Frontal cortex (tissue), 4 donors: Measurements from ENCODE around the gene SOBP. TPM values are rescaled to one million over a fixed set of nuclear protein-coding genes. Genes with fewer than 3 reads are reported as not detected.

Experiments used
- DNase-seq, 2 donors: peaks; one replicate each; pipeline ENCODE4 v3.0.0; 2012; ENCODE audit warnings: low spot score in 2 of 2
- FAIRE-seq: peaks from 2 replicates; lab custom pipeline; 2012; peaks lifted over from hg19 to GRCh38; lab: Jason Lieb, UNC
- total RNA-seq: library from RNA; depleted of rRNA; stranded (reverse); fragments of >200 nt; gene quantifications from one replicate; pipeline ENCODE4 v1.2.3, GENCODE V29; 2014
- donor health status: control.
- donor health status: control.
- donor health status: control.

SOBP gene
- total RNA-seq, 1 donor from 2014 or later, result 42.4 TPM

DNA sequence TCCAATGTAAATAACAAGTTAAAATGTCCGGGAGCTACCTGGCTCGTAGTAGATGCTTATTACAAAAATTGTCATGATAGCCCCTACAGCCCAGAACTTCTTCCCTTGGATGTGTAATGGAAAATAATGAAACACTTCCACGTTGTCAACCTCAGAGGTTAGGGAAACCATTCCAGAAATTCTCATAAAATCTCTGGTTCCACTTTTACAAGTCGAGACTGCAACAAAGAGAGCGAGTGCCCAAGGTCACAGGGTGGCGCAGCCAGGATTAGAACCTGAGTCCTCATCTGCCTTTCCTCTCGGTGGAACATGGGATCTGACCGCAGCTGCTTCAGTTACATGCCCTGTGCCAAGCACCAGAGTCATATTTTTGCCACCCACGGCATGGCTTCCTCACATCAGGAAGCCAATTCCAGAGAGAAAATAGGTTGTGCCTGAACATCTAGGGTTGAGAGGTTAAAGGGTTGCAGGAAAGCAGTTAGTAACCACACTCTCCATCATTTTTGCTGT, 157.6 kb downstream of the SOBP start:
- DNase-seq (no peak), FAIRE-seq (no peak)

DNA sequence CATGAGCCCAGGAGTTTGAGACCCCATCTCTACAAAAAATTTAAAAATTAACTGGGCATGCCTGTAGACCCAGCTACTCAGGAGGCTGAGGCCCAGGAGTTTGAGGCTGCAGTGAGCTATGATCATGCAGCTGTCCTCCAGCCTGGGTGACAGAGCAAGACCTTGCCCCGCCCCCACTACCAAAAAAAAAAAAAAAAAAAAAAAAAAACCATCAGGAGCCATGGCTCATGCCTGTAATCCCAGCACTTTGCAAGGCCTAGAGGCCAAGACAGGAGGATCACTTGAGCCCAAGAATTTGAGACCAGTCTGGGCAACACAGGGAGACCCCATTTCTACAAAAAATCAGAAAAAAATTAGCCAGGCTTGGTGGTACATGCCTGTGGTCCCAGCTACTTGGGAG, 159.1 kb downstream of the SOBP start:
- FAIRE-seq, result no peak
- no peak for DNase-seq

DNA sequence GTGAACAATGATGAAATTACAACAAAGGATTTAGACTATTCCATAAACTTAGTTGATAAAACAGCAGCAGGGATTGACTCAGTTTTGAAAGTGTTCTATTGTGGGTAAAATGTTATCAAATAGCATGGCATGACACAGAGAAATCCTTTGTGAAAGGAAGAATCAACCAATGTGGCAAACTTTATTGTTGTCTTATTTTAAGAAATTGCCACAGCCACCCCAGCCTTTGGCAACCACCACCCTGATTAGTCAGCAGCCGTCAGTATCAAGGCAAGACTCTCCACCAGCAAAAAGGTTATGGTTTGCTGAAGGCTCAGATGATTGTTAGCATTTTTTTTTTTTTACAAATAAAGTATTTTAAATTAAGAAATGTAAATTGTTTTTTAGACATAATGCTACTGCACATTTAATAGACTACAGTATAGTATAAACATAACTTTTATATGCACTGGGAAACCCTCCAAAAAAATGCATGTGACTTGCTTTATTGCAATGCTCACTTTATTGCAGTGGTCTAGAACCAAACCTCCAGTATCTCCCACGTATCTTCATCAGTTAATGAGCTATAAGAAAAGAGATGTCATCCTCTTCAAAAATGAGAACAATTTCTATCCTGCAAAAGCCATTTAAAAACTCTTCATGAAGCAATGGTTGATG, 162.7 kb downstream of the SOBP start:
- FAIRE-seq (no peak), DNase-seq (no peak)

DNA sequence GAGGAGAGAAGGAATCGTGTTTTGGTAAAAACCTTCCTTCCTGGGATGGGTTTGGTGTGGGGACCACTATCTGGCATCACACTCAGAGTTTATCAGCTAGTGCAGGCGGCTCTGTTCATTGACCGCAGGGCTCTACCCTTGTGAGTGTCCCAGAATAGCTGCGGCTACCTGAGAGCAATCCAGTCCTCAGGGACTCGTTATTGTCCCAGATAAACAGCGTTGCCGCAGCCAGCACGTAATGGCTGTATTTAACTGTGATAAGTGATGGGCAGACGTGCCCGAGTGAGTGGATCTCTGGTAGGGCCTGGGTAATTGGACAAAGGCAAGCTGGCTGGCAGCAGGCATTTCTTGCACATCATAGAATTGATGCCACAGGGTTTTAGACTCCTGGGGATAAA, 163.3 kb downstream of the SOBP start:
- no peak for FAIRE-seq
- no peak for DNase-seq

DNA sequence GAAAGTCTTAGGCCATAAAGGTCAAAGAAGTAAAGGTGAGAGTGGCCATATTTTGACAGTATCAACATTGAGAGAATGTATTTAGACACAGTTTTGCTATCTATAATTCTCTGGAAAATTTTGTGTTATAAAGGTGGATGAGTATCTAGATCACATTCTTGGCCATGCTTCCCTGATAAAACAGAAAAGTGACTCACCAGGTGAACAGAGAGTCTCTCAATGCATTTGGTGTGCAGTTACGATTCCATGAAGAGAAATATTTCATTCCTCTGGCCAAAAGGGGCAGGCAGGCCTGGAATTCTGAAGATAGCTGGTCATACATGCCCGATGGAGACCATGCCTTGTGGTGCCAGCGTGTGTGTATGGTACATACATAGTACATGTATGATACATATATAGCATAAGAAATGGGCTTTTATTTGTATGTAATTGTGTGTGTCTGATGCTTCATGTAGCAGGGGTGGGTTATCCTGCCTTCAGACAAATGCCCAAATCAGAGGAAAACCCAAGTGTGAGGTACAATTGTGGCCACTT, 164.0 kb downstream of the SOBP start:
- DNase-seq (no peak), FAIRE-seq (no peak)

DNA sequence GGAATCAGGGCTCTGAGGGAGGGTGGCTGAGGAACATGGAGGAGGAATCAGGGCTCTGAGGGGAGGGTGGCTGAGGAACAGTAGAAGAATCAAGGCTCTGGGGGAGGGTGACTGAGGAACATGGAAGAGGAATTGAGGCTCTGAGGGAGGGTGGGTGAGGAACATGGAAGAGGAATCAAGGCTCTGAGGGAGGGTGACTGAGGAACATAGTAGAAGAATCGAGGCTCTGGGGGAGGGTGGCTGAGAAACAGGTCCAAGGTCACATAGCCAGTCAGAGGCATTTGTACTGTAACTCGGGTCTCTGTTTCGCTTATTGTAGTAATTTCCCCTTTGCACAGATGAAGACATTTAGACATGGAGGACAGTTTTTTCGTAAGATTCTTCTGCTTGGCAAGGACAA, 164.8 kb downstream of the SOBP start:
- no peak for FAIRE-seq
- no peak for DNase-seq

DNA sequence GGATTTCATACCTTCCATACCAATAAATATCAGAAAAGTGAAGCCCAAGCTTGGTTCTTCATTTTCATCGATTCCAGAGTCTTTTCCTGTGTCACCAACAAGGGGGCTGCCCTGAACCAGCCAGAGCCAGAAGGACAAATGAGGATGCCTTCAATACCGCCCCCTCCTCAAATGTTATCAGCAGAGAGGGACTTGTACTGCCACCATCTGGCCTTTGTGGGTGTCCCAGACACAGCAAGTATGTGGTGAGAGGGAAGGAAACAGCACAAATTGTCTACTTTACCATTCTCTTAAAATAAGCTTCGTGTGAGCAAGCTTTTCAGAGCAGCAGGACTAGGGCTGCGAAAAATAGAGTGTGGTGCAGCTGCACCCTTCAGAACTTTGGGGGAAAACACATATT, 165.3 kb downstream of the SOBP start:
- FAIRE-seq (no peak), DNase-seq (no peak)

DNA sequence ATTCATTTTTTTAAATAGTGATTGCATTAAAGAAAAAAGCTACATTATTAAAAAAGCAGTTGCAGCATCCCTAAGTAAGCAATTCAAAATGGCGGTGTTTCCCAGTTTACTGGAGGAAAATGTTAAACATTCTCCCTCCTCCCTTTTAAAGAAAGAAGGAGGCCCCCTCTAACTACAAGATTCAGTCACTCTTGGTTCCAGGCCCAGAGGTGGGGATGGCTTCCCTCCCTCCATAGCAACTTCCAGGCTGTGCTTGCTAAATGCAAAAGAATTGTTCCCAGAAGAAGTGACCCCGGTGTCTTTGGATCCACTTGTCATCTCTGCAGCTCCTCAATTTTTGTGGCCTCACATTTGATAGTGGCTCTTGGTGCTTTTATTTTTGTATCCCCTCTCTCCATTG, 165.9 kb downstream of the SOBP start:
- FAIRE-seq, result no peak
- DNase-seq, result no peak

DNA sequence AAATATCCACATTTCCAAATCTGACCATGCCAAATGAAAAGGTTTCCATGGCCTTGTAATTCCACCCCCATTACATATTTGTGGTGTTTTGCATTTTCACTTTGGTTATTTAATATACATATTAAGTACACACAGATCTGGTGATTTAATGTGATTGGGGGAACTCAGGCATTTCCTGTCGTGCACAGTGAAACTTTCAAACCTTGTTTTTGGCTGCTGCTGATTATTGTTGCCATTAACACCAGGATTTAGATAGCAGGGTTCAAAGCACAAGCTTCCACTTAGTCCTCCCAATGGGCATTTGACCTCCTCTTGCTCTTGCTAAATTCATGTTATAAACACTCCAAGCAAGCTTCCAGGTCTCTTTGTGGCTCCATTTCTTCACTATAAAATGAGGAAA, 166.5 kb downstream of the SOBP start:
- no peak for FAIRE-seq
- no peak for DNase-seq

DNA sequence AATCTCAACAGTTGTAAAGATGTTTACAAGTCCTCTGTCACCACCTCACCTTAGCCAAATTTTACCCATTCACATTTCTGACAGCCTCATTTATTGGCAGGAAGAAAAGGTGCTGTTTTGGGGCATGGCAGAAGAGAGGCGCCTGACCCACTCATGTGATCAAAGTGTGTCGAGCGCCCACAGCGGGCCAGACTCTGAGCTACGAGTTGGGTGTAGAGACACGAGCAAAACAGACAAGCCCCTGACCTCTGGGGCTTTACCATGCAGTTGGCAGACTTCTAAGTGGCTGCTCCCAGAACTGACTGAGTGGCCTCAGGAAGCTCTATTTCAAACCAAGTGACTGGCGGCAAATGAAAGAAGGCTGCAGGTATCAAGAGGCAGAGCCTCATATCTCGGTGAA, 167.0 kb downstream of the SOBP start:
- no peak for DNase-seq
- FAIRE-seq, result no peak

DNA sequence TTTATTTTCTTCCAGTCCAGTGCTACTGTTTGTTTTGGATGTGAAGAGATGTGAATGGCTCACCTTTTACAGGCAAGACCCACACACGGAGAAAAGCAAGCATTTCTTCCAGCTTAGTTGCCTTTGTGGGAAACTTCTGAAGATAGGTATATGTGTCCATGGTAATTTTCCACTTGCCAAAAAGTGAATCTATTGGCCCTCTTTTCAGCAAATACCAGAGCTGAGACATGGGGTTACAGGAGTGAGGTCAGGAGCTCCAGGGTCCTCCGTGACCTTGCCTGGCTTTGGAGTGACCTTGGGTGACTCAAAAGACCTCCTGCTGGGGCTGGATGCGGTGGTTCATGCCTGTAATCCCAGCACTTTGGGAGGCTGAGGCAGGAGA, 167.4 kb downstream of the SOBP start:
- DNase-seq (no peak), FAIRE-seq (no peak)

DNA sequence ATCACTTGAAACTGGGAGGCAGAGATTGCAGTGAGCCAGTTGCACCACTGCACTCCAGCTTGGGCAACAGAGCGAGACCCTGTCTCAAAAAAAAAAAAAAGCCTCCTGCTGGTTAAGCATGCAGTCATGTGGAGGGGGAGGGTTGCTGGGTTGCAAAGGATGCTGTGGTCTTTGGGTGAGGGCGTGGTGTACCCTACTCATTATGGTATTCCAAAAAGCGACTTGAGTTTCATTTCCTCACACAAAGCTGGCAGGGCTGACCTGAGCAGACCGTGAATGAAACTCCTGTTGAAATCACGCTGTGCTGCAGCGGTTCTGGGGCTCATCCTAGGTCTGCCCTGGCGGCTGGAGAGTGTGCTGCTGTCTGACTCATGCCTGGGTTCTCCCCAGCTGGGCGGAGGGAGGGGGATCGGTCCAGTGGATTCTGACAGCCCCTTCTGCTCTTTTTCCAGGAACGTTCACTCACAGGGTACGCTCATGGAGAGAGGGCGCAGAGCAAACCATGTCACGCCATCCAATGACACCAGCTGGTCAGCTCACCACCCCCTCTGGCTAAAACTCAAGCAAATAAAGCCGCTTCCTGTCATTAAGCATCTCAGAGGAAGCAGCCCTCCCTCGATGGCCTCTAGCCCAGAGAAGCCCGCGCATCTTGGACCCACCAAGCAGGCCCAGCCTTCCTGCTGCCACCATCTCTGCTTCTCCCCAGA, 168.0 kb downstream of the SOBP start:
- DNase-seq (no peak), FAIRE-seq (no peak)

DNA sequence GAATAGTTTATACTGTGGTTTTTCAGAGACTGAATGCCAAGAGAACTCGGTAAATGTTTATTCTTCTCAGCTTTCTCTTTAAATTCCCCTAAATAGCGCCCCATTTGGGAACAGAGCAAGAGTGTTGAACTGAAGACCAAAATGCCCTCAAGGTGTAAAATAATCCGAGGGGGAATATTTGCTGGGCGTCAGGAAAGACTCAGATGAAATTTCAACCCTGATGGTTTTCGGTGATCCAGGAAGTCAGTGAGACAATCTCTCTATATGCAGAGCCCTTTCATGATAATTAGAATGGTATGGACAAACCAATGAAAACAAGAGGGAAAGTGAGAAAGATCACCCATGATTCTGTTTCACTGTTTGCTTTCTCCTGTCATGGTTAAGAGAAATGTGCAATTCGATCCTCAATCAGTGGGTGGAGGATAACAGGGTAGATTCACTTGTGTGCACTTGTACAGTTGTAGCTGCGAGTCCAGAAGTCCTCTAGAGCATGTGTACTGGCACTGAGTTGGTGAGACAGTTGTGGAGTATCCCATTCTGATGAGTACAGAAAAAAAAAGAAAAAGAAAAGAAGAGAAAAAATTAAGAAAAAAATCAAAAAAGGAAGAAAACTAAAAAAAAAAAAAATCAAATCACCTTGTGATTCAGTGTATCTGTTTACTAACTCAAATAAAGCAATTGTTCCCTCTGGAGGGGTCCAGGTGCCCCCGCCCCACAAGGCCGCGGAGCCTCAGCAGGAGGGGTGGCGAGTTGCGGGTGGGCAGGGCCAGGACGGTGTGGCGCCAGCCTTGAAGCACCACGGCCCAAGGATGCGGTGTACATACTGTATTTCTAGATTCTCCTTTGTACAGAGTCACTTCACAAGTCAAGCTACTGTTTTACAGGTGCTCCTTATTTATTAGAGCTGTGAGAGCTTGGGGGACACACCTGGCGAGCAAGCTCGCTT, 169.3 kb downstream of the SOBP start:
- FAIRE-seq (no peak), DNase-seq (no peak)

DNA sequence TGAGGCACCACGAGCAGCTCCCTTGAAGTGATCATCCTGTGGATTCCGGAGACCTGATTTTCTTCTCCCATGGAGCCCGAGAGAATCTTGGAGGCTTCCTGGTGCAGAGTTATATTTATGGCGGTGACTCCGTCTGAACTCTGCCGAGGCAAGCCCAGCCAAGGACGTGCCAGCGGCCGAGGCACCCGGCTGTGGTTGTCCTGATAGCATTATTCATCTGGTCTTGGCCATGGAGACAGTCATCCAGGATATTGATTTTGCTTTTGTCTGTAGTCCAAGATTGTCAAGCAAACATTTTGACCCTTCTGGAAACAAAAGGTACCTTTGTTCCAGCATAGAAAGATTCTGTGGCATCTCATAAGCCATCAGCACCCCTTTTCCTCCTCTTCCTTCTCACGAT, 170.9 kb downstream of the SOBP start:
- FAIRE-seq (no peak), DNase-seq (no peak)

DNA sequence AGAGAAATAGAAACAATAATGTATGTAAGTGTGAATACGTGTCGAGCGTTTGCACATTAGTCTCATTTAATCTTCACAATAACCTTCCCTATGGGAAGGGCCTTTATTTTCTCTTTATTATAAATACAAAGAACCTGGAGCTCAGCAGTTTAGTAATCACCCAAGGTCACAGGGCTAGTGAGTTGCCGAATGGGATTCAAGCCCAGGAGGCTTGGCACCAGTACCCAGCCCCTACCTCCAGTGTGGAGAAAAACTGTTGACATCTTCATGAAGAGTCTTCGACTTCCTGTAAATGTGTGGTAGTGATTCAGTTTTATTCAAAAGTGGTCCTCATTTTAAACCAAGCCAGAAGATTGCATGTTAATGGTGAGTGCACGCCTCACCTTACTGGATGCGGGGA, 171.4 kb downstream of the SOBP start:
- DNase-seq (no peak), FAIRE-seq (no peak)

DNA sequence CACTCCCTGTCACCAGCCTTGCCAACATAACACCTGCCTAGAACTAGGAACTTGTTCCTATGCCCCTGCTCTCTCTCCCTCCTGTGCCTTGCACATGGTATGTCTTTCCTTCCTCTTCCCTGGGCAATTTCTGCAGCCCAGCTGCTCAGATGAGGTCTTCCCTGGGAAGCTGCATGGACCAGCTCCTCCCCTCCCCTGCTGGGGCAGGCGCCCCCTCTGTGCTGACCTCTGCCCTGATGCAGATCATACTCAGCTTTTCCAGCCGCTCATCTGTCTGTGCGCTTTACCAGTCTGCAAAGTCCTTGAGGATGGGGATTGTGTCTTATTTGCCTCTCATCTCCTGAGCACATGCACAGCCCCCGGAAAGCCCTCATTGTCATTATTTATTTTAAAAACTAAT, 172.4 kb downstream of the SOBP start:
- FAIRE-seq, result no peak
- no peak for DNase-seq

DNA sequence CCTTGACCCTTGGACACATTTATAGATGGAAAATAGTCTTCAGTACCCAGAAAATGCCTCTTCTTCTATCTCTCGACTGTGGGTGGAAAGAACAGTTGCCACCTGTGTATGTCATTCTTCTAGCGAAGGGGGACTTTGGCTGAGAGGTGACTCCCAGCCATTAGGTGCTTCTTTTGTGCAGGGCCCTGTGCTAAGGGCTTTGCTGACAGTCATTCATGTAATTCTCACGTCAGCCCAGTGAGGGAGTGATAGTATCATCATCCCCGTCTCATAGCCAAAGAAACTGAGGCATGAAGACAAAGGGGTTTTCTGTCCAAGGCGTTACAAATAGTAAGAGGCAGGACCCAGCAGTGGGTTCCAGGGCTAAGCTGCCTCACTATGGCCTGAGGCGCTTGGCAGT, 173.4 kb downstream of the SOBP start:
- DNase-seq (no peak), FAIRE-seq (no peak)

DNA sequence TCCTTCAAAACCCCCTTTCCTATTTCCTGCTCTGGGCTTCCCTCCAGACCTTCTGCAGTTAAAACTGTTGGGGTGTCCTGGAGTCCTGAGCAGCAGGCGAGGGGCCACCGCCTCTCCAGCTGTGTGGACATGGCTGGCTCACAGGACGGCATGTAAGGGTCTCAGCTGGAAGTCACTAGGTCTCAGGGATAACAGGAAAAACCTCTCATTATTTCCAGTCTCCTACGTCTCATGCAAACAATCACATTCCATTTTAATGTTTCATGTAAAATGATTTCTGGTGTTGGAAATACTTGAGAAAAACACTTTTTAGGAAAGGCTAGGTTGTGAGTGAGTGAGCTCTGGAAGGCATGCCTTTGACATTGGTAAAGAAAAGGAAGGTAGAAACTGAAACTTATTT, 175.5 kb downstream of the SOBP start:
- no peak for DNase-seq

DNA sequence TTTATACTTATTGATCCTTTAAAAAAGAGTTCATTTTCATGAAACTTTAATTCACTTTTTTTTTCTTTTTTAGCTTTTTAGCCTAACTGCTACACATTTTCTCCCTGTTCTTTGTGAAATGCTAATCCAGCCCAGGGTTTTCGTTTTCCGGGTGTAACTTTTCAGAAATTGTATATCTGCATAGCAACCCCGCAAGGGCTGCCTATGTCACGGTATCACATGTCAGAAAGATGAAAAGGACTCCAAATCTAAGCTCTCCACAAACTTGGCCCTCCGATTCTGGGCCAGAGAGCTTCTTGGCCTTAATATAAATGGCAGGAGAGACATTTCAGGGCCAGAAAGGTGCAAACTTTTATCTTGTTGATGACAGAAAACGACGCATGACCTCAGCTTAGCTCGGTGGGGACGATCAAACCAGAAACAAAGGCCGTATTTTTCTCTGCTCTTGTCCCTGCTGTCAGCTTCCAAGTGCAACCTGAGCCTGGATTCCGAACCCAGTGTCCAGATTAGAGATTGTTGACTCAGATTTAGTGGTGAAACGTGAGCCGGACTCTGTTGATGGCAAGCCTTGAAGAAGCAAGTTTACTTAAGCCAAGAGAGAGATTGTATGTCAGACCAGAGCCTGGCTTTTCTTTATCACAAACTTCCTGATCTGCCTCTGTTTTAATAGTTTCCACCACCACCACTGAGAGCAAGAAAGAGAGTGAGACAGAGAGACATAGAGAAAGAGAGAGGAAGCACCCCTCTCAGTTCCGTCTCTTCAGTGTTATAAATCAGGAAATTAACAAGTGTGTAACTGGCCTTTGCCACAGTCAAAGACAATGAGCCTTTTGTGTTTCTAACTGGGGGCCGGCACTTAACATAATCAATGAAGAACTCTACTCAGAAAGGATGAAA, 176.4 kb downstream of the SOBP start:
- no peak for FAIRE-seq

More for the DNA sequence above, 175.5 kb downstream of the SOBP start:
- no peak for FAIRE-seq

More for the DNA sequence above, 176.4 kb downstream of the SOBP start:
- DNase-seq, result no peak
